Loucy (cell line): Measurements from ENCODE around the gene MNS1.

Source experiments
- H2AFZ ChIP-seq: fragments of 200-600 bp; sonication (generic); 2 replicates; pipeline ENCODE4 v1.6.0; 2016; ENCODE audit warnings: antibody characterized with exemption, mild to moderate bottlenecking, low read length, moderate library complexity
- H3F3A ChIP-seq: fragments of 200-600 bp; 2 replicates; pipeline ENCODE4 v1.6.0; 2016; ENCODE audit warnings: antibody characterized with exemption, low read depth, mild to moderate bottlenecking
- H3K27me3 ChIP-seq: fragments of 200-600 bp; sonication (generic); 2 replicates; pipeline ENCODE4 v1.6.1; 2014; ENCODE audit warnings: low read length, mild to moderate bottlenecking; ENCODE audit not compliant: insufficient read depth, poor library complexity, severe bottlenecking
- H3K36me3 ChIP-seq: fragments of 200-600 bp; sonication (generic); 2 replicates; pipeline ENCODE4 v1.6.1; 2016; ENCODE audit warnings: low read length; ENCODE audit not compliant: insufficient read depth
- H3K4me1 ChIP-seq: fragments of 200-600 bp; sonication (generic); 2 replicates; pipeline ENCODE4 v1.5.1; 2014; ENCODE audit warnings: low read length, mild to moderate bottlenecking; ENCODE audit not compliant: insufficient read depth, poor library complexity, severe bottlenecking
- H3K4me2 ChIP-seq: fragments of 200-600 bp; sonication (generic); 2 replicates; pipeline ENCODE4 v1.6.0; 2014; ENCODE audit warnings: antibody characterized with exemption, low read length, low read depth, mild to moderate bottlenecking; ENCODE audit not compliant: poor library complexity, severe bottlenecking
- H3K4me3 ChIP-seq: fragments of 200-600 bp; sonication (generic); 2 replicates; pipeline ENCODE4 v1.5.1; 2014; ENCODE audit warnings: low read length, mild to moderate bottlenecking, mixed read lengths; ENCODE audit not compliant: poor library complexity, severe bottlenecking
- H3K79me2 ChIP-seq: fragments of 200-600 bp; sonication (generic); 2 replicates; pipeline ENCODE4 v1.6.1; 2014; ENCODE audit warnings: low read length; ENCODE audit not compliant: insufficient read depth
- H3K9ac ChIP-seq: fragments of 200-600 bp; sonication (generic); 2 replicates; pipeline ENCODE4 v1.6.0; 2014; ENCODE audit warnings: mild to moderate bottlenecking, low read depth, low read length, moderate library complexity; ENCODE audit not compliant: poor library complexity, severe bottlenecking
- H3K9me2 ChIP-seq: fragments of 200-600 bp; sonication (generic); replicated peaks from 2 replicates; pipeline ENCODE4 v1.6.1; 2016; ENCODE audit warnings: low read depth, low read length, mixed read lengths
- H3K9me3 ChIP-seq: fragments of 200-600 bp; sonication (generic); 2 replicates; pipeline ENCODE4 v1.6.1; 2014; ENCODE audit warnings: mild to moderate bottlenecking, antibody characterized with exemption, low read length, low read depth; ENCODE audit not compliant: insufficient read depth
- H4K20me1 ChIP-seq: fragments of 200-600 bp; sonication (generic); 2 replicates; pipeline ENCODE4 v1.6.0; 2014; ENCODE audit warnings: antibody characterized with exemption, low read length, mild to moderate bottlenecking; ENCODE audit not compliant: insufficient read depth, poor library complexity, severe bottlenecking
- CTCF ChIP-seq: fragments of 200-600 bp; sonication (generic); conservative IDR thresholded peaks from 2 replicates; pipeline ENCODE4 v1.5.1; 2014; ENCODE audit warnings: mild to moderate bottlenecking, antibody characterized with exemption, low read length
- EZH2phosphoT487 ChIP-seq: fragments of 200-600 bp; IDR thresholded peaks from 2 replicates; pipeline ENCODE4 v1.6.1; 2018; ENCODE audit warnings: antibody characterized with exemption, mild to moderate bottlenecking, moderate library complexity, borderline replicate concordance

MNS1 gene

DNA sequence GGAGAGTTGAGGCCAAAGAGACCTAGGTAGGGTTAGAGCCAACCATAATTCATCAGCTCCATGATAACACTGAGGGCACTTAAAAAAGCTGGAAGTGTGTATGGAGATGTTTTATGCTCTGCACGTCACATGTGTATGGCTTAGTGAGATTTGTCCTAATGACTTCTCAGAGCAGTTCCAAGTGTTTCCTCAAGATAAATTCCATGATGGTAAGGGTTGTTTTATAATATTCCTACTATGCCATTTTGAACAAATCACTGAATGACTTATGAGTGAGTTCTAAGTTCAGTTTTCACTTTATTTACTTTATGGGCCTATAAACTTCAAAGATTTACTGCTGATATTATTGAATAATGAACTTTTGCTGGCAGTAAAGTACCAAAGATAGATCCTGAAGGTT lies 71.7 kb downstream of the MNS1 start:
- Histone ChIP-seq H3K27me3 (no peaks in the 10 kb centered on the region), H3K4me3 (no peak overlapping the region), H4K20me1 (no peaks in the 10 kb centered on the region), H3F3A (no peaks in the 10 kb centered on the region), H3K9me3 (no peaks in the 10 kb centered on the region), H3K9me2 (no peaks in the 10 kb centered on the region), H3K36me3 (no peaks in the 10 kb centered on the region), H2AFZ (no peak overlapping the region), H3K9ac (no peak overlapping the region), H3K4me1 (no peaks in the 10 kb centered on the region), H3K79me2 (no peaks in the 10 kb centered on the region), H3K4me2 (no peak overlapping the region)
- TF ChIP-seq CTCF (no peak), EZH2phosphoT487 (no peak)

DNA sequence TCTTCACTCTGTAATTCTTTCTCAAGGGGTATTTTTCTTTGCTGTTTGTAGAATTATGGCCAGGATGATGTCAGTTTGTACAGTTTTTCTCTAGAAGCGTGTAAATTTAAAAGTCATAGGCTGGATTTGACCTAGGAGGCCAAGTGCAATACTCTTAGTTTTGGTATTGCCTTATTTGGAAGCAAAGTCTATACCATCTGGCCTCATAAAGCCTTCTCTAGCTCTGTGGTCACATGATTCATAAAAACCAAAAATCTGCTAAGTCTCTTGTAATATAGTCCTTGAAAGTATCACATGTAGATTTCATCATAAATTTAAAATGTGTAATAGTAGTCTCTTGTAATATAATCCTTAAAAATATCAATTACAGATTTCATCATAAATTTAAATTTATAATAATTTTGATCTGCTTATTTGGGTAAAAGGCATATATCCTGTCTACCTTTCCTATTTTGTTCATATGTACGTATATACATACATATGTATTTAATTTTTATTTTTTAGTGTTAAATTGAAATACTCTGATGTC lies 74.1 kb downstream of the MNS1 start:
- H3K79me2 ChIP-seq: no peaks in the 10 kb centered on the region
- 0 out of 2 replicates have a peak, but pooled peaks cover 4% of the 10 kb centered on the region for H3K36me3 ChIP-seq
- TF ChIP-seq CTCF: no peak
- TF ChIP-seq EZH2phosphoT487: no peak
- H3K9me3 ChIP-seq: peaks cover 4% of the 10 kb centered on the region; the same call in 1 of the 2 replicates
- H3F3A ChIP-seq: no peaks in the 10 kb centered on the region
- no peaks in the 10 kb centered on the region for H4K20me1 ChIP-seq
- no peaks in the 10 kb centered on the region for H3K9me2 ChIP-seq
- H3K4me1 ChIP-seq: no peaks in the 10 kb centered on the region
- H3K27me3 ChIP-seq: no peaks in the 10 kb centered on the region
- no peak overlapping the region for H3K4me3 ChIP-seq
- H3K9ac ChIP-seq: no peak overlapping the region
- no peak overlapping the region for H2AFZ ChIP-seq
- no peak overlapping the region for H3K4me2 ChIP-seq

DNA sequence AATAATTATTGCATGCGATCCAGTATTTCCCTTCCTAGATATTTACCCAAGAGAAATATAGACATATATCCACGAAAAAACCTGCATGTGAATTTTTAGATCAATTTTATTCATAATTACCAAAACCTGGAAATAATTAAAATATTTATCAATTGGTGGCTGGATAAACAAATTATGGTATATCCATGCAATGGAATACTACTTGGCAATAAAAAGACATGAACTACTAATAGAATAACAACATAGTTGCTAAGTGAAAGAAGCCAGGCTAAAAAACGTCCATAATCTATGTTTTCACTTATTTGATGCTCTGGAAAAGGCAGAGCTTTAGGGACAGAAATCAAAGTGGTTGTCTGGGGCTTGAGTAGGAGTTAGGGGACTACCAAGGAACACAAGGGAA lies 79.0 kb downstream of the MNS1 start:
- H3F3A ChIP-seq: no peaks in the 10 kb centered on the region
- no peak overlapping the region for H2AFZ ChIP-seq
- H3K4me1 ChIP-seq: no peaks in the 10 kb centered on the region
- no peak for TF ChIP-seq CTCF
- no peak for TF ChIP-seq EZH2phosphoT487
- no peak overlapping the region for H3K4me2 ChIP-seq
- no peaks in the 10 kb centered on the region for H3K9me2 ChIP-seq
- no peaks in the 10 kb centered on the region for H4K20me1 ChIP-seq
- no peaks in the 10 kb centered on the region for H3K79me2 ChIP-seq
- H3K36me3 ChIP-seq: 0 out of 2 replicates have a peak, but pooled peaks cover 4% of the 10 kb centered on the region
- no peak overlapping the region for H3K4me3 ChIP-seq
- no peak overlapping the region for H3K9ac ChIP-seq
- H3K27me3 ChIP-seq: no peaks in the 10 kb centered on the region
- peaks cover 7% of the 10 kb centered on the region; the same call in 1 of the 2 replicates for H3K9me3 ChIP-seq
